ENCODE results near the gene FRMD5.

The FRMD5 gene

DNA sequence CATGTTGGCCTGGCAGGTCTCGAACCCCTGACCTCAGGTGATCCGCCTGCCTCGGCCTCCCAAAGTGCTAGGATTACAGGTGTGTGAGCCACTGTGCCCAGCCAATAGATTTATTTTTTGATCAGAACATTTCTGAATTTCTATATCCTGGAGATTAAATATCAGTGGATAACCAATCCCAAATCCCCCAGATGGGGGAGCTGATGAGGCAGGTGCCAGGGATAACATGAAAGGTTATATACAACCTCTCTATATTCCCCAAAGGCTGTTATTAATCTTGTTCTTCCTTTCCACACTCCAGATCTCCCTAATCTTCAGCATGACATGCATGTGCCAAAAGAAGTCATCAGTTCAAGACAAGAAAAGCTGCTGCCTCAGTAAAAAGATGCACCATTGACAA, 256.0 kb downstream of the FRMD5 start:
- TF ChIP-seq, protein P1, sequence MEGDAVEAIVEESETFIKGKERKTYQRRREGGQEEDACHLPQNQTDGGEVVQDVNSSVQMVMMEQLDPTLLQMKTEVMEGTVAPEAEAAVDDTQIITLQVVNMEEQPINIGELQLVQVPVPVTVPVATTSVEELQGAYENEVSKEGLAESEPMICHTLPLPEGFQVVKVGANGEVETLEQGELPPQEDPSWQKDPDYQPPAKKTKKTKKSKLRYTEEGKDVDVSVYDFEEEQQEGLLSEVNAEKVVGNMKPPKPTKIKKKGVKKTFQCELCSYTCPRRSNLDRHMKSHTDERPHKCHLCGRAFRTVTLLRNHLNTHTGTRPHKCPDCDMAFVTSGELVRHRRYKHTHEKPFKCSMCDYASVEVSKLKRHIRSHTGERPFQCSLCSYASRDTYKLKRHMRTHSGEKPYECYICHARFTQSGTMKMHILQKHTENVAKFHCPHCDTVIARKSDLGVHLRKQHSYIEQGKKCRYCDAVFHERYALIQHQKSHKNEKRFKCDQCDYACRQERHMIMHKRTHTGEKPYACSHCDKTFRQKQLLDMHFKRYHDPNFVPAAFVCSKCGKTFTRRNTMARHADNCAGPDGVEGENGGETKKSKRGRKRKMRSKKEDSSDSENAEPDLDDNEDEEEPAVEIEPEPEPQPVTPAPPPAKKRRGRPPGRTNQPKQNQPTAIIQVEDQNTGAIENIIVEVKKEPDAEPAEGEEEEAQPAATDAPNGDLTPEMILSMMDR (IDR thresholded peaks at IDR 0.05; ENCODE audit: borderline replicate concordance, insufficient read depth, low read depth, low read length), result peak; percentile 34; the same call in 1 of the 2 replicates
- no peak overlapping the region for H3K4me3 ChIP-seq (ENCODE audit: low read depth, low read length)

DNA sequence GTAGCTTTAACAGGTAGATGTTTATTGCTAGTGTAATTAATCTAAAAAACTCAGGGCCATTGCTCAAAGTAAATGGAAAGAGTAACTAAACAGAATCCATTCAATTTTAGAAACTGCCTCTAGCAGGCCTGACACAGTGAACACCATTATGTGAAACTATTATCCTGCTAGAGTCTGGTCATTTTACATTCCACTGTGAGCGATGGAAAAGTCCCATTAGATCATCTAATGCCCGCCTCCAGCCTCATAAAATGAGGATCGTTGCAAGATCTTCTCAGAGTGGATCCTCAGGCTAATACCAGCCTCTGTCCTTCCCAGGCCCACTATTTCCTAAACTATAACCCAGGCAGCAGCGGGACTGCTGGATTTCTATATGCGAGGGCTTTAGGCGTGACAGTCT, 260.6 kb downstream of the FRMD5 start:
- no peak overlapping the region for H3K4me3 ChIP-seq (ENCODE audit: low read depth, low read length)
- TF ChIP-seq, protein P1 (IDR thresholded peaks at IDR 0.05; ENCODE audit: borderline replicate concordance, insufficient read depth, low read depth, low read length), result no peak

DNA sequence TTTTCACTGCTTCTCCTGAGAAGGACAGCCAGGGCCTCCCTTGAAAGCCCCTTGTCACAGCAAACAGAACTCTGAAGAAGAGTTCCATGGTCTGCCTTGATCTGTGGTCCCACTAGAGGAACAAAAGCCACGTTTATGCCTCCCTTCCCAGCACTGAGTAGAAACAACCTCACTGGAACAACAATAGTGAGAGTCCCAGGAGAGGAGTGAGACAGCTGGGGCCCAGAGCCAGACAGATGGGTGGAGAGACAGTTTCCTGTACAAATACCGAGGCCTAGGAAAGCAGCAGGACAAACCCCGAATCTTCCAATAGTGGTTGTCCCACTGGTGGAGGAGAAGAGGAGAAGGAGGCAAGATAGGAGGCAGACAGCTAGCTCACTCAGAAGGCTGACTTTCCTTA, 262.2 kb downstream of the FRMD5 start:
- no peak overlapping the region for H3K4me3 ChIP-seq (ENCODE audit: low read depth, low read length)
- TF ChIP-seq, protein P1 (IDR thresholded peaks at IDR 0.05; ENCODE audit: borderline replicate concordance, insufficient read depth, low read depth, low read length), result no peak

DNA sequence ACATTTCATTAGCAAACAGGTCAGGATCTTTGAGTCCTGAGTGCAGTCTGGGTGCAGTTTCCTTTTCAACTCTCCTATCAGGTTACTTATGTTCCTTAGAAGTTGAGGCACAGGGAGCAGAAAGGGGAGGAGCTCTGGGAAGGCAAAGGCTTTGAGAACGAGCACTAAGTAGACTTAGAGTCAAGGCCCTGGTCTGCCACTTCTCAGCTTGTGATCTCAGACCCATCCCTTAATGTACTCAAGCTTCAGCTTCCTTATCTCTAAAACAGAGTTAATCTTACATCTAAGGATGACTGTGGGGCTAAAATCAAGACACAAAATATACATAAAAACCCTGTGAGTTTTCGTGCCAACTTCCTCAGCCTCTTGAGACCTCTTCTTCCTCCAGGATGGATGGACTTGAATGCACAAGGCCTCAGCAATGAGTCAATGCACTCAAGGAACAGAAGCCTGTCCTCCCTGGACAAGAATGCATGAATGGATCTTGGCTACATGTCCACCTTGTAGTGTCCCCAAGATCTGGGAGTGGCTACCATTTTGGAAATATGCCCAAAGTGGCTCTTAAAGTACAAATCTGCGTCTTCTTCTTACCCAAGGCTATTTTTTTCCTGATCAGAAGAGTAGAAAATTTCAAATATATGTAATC, 263.2 kb downstream of the FRMD5 start:
- H3K4me3 ChIP-seq (ENCODE audit: low read depth, low read length), result no peak overlapping the region
- TF ChIP-seq, protein P1 (IDR thresholded peaks at IDR 0.05; ENCODE audit: borderline replicate concordance, insufficient read depth, low read depth, low read length), result no peak

DNA sequence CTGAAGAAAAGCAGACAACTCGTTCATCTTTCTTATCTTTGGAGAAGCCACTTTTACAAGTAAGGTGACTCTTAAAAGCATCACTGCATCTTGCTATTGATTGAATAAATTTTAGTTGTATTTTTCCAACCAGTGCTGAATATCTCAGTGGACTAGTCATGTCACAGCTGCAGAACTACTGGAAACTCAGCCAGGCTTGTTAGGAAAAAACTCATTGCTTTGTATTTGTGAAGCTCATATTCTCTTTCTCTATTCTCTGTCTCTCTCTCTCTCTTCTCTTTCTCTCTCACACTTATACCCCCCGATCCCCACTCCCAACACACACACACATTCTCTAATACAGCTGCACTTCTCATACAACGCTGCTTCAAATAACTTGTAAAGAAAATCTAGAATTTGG, 264.0 kb downstream of the FRMD5 start:
- TF ChIP-seq, protein P1 (IDR thresholded peaks at IDR 0.05; ENCODE audit: borderline replicate concordance, insufficient read depth, low read depth, low read length), result no peak
- H3K4me3 ChIP-seq (ENCODE audit: low read depth, low read length), result no peak overlapping the region

DNA sequence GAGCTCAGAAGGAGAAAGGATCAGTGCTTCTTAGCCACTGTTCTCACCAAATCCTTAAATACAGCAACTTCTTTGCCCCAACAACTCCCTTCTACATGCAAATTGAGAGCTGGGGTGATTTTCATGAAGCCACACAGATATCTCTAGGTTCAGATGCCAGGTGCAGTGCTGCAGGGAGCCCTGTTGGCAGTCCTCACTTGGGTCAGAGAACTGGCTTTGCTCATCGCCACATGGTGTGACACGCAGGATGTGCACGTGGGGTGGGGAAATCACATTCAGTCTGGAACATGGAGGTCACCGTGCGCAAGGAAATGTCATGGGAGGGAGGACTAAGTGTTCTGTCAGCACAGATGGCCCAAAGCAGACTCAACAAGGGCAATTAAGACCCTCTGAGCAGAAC, 264.5 kb downstream of the FRMD5 start:
- no peak overlapping the region for H3K4me3 ChIP-seq (ENCODE audit: low read depth, low read length)
- TF ChIP-seq, protein P1 (IDR thresholded peaks at IDR 0.05; ENCODE audit: borderline replicate concordance, insufficient read depth, low read depth, low read length), result no peak

DNA sequence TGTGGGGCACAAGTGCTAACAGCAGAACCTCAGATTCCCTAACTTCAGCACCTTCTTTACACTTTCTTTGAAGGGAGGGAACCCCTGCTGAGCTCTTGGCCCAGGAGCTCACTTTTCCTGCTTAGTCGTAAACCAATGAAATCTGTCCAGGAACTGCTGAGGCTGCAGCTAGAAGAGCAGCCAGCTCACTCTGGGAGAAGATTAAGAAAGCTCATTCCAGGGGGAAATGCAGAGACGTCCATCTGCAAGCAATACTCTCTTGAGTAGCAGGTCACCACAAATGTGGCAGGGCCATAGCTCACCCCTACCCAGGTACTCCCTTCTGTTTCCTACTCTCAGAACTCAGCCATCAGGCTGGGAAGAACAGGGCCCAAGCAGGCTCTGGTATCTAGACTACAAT, 265.0 kb downstream of the FRMD5 start:
- H3K4me3 ChIP-seq (ENCODE audit: low read depth, low read length), result no peak overlapping the region
- TF ChIP-seq, protein P1 (IDR thresholded peaks at IDR 0.05; ENCODE audit: borderline replicate concordance, insufficient read depth, low read depth, low read length), result no peak
